ENCODE results near the gene SPDYE6.

SPDYE6 gene

DNA sequence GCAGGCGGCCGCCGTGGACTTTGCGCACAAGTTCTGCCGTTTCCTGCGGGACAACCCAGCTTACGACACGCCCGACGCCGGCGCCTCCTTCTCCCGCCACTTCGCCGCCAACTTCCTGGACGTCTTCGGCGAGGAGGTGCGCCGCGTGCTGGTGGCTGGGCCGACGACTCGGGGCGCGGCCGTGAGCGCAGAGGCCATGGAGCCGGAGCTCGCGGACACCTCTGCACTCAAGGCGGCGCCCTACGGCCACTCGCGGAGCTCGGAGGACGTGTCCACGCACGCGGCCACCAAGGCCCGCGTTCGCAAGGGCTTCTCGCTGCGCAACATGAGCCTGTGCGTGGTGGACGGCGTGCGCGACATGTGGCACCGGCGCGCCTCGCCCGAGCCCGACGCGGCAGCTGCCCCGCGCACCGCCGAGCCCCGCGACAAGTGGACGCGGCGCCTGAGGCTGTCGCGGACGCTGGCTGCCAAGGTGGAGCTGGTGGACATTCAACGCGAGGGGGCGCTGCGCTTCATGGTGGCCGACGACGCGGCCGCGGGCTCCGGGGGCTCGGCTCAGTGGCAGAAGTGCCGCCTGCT, 55.5 kb downstream of the SPDYE6 start:
- Histone ChIP-seq H3K27me3 (ENCODE audit: control insufficient read depth, insufficient read depth, low read length) (peaks cover 13% of the 10 kb centered on the region), H3K9me3 (ENCODE audit: control insufficient read depth, insufficient read depth, low read depth, low read length) (no peaks in the 10 kb centered on the region), H3K9ac (ENCODE audit: low read length) (no peak overlapping the region), H3K4me1 (ENCODE audit: control insufficient read depth, insufficient read depth, low read length) (peaks cover 16% of the 10 kb centered on the region), H3K27ac (ENCODE audit: low read depth, low read length) (no peak overlapping the region), H3K36me3 (ENCODE audit: control insufficient read depth, insufficient read depth, low read length) (no peaks in the 10 kb centered on the region), H3K4me3 (ENCODE audit: low read depth, low read length) (no peak overlapping the region)

DNA sequence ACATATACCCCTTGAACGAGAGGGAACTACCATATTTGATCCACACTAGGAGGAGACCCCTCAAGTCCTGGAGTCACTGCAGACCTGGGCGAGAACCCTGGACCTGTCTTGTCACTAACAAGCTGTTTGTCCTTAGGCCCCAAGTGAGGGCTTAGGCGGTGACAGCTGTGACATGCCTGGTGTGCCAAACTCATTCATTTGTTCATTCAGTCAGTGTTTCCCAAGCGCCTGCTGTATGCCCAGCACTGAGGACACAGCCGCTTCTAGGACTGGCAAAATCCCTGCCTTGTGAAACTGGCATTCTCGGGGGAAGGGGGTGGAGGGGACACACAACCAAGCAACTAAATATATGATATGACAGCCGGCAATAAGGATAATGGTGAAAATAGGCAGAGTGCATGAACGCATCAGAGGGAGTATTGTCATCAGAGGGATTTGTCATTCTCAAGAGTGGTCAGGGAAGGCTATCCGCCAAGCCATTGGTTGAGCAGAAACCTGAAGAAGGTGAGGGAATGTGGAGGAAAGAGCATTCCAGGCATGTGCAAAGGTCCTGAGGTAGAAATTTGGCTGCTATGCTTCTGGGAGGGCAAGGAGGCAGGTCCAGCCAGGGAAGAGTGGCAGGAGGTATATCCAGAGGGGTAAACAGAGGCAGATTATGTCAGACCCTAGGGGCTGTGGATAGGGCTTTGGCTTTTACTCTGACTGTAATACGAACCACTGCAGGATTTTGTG, 58.6 kb downstream of the SPDYE6 start:
- no peak overlapping the region for H3K9ac ChIP-seq (ENCODE audit: low read length)
- H3K36me3 ChIP-seq (ENCODE audit: control insufficient read depth, insufficient read depth, low read length) = no peaks in the 10 kb centered on the region
- H3K27ac ChIP-seq (ENCODE audit: low read depth, low read length) = no peak overlapping the region
- peaks cover 31% of the 10 kb centered on the region for H3K4me1 ChIP-seq (ENCODE audit: control insufficient read depth, insufficient read depth, low read length)
- H3K9me3 ChIP-seq (ENCODE audit: control insufficient read depth, insufficient read depth, low read depth, low read length) = no peaks in the 10 kb centered on the region
- peaks cover 13% of the 10 kb centered on the region for H3K27me3 ChIP-seq (ENCODE audit: control insufficient read depth, insufficient read depth, low read length)
- H3K4me3 ChIP-seq (ENCODE audit: low read depth, low read length) = no peak overlapping the region

DNA sequence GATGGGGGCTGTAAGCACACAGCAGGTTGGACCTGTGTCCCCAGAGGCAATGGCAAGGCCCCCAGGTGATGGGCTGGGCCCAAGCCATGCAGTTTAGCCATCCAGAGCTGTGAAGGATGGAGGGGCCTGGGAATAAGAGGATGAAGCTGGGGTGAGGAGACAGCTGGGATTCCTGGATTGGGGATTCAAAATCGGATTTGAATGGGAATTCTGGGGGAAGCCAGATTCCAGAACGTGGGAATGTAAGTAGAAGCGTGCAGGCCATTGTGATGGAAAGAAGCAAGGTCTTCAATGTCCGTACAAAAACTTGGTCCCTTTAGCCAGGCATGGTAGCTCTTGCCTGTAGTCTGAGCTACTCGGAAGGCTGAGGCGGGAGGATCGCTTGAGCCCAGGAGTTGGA, 59.7 kb downstream of the SPDYE6 start:
- H3K27me3 ChIP-seq (ENCODE audit: control insufficient read depth, insufficient read depth, low read length) = peaks cover 13% of the 10 kb centered on the region
- no peak overlapping the region for H3K9ac ChIP-seq (ENCODE audit: low read length)
- H3K4me3 ChIP-seq (ENCODE audit: low read depth, low read length) = no peak overlapping the region
- no peaks in the 10 kb centered on the region for H3K9me3 ChIP-seq (ENCODE audit: control insufficient read depth, insufficient read depth, low read depth, low read length)
- H3K36me3 ChIP-seq (ENCODE audit: control insufficient read depth, insufficient read depth, low read length) = no peaks in the 10 kb centered on the region
- peaks cover 36% of the 10 kb centered on the region for H3K4me1 ChIP-seq (ENCODE audit: control insufficient read depth, insufficient read depth, low read length)
- no peak overlapping the region for H3K27ac ChIP-seq (ENCODE audit: low read depth, low read length)

DNA sequence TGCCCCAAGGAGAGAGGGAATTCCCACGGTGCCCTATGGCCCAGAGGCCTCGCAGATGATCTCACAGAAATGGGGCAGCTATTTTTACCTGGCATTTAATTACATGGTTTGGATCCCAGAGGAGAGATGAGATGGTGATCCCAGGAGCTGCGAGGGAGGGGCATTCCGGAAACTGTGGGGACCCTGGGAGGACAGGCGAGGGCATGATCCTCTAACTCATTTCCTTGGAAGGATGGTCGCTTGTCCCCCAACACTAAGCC, 60.1 kb downstream of the SPDYE6 start:
- peaks cover 33% of the 10 kb centered on the region for H3K4me1 ChIP-seq (ENCODE audit: control insufficient read depth, insufficient read depth, low read length)
- no peak overlapping the region for H3K27ac ChIP-seq (ENCODE audit: low read depth, low read length)
- no peak overlapping the region for H3K4me3 ChIP-seq (ENCODE audit: low read depth, low read length)
- no peaks in the 10 kb centered on the region for H3K36me3 ChIP-seq (ENCODE audit: control insufficient read depth, insufficient read depth, low read length)
- peaks cover 13% of the 10 kb centered on the region for H3K27me3 ChIP-seq (ENCODE audit: control insufficient read depth, insufficient read depth, low read length)
- no peaks in the 10 kb centered on the region for H3K9me3 ChIP-seq (ENCODE audit: control insufficient read depth, insufficient read depth, low read depth, low read length)
- no peak overlapping the region for H3K9ac ChIP-seq (ENCODE audit: low read length)

Data from HUES6 (cell line).